Measurements from ENCODE around the gene OR10R2.
"Not testable (repeated sequence)": the region's sequence is repeated elsewhere in the genome, so short reads cannot be mapped to it uniquely, and the experiment has no call there.

Gene OR10R2, protein sequence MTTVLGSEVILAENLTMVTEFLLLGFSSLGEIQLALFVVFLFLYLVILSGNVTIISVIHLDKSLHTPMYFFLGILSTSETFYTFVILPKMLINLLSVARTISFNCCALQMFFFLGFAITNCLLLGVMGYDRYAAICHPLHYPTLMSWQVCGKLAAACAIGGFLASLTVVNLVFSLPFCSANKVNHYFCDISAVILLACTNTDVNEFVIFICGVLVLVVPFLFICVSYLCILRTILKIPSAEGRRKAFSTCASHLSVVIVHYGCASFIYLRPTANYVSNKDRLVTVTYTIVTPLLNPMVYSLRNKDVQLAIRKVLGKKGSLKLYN

DNA sequence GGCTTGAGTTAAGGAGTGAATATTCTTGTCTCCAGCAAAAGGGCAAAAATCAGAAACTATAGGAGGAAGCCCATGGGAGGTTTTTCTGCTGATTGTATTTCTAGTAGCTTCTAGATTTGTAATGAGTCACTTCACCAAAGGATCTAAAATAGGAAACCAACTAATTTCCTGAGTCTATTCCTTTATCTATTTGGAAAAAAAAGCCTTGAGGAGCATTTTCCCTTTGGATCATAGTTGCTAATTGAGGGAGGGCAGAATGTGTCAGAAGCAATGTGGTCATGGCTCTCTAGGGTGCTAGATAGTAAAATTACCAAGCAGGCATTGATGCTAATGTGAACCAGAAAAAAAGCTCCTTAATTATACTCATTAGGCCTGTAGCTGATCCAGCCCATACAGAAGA is at the start of gene OR10R2:
OR10R2 (plus strand) TSS at position 301 of the 400 bp plus-strand sequence. CDS start 106 bp downstream, outside the sequence.
- no peak for DNase-seq (ENCODE audit: low spot score)

- no peak for DNase-seq (ENCODE audit: low spot score)
Observed at GRCh38 chr1:158425027-158425426, 47.0 kb upstream of the OR10R2 start.

DNA sequence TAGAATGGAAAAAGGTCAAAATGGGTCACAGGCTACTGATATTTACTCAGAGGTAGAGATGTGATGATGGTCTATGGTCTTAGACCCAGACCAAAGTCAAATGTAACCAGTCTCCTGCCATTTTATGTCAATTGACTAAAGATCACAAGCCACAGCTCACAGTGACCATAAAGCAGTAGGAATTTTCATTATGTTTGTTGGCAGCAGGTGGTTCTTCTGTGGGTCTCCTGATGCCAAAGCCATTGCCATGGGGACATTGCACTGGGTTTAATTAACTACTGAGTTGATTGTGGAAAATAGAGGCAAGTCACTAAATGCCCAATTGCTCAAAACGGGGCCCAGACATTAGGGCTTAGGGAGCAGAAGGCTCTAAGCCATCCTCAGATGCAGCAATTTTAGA is 45.9 kb upstream of the OR10R2 start, which contains the start of gene OR10K2:
OR10K2 (minus strand) TSS at position 101 of the 400 bp plus-strand sequence. CDS start 5,371 bp downstream, outside the sequence.
- no peak for DNase-seq (ENCODE audit: low spot score)

DNA sequence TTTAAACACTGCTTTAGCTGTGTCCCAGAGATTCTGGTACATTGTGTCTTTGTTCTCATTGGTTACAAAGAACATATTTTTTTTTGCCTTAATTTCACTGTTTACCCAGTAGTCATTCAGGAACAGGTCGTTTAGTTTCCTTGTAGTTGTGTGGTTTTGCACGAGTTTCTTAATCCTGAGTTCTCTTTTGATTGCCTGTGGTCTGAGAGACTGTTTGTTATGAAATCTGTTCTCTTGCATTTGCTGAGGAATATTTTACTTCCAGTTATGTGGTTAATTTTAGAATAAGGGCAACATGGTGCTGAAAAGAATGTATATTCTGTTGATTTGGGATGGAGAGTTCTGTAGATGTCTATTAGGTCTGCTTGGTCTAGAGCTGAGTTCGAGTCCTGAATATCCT is 41.9 kb upstream of the OR10R2 start:
- DNase-seq (ENCODE audit: low spot score): not testable (repeated sequence)

DNA sequence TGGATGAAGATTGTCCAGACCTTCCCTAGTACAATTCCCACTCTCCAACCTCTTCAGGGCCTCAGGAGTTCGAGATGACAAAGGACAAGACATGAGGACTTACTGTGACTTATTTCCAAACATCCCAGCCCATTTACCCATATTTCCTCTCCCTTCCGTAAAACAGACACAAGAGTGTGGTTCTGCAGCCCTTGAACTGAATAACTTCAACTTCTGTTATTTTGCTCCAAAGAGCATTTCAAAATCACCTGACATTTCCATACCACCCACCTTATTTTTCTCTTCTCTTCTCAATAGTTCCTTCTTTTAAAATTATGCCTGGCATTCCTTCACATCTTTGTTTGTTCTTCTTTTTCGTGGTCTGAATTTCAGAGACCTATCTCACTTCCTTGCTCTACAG is 37.3 kb upstream of the OR10R2 start:
- no peak for DNase-seq (ENCODE audit: low spot score)

DNA sequence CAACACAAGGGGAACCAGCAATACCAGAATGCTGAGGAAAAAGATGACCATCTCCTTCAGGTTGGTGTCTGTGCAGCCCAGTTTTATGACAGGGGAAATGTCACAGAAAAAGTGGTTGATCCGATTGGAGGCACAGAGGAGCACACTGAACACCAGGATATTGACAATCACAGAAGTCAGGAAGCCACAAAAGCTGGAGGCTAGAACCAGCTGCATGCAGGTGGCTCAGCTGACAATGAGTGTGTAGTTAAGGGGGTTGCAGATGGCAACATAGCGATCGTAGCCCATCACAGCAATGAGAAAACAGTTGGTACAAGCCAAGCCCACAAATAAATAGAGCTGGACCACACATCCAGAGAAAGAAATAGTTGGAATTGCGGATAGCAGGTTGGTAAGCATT is 26.6 kb upstream of the OR10R2 start:
- DNase-seq (ENCODE audit: low spot score): no peak

GRCh38 chr1:158454537-158454936 is 17.5 kb upstream of the OR10R2 start:
- DNase-seq (ENCODE audit: low spot score): no peak

DNA sequence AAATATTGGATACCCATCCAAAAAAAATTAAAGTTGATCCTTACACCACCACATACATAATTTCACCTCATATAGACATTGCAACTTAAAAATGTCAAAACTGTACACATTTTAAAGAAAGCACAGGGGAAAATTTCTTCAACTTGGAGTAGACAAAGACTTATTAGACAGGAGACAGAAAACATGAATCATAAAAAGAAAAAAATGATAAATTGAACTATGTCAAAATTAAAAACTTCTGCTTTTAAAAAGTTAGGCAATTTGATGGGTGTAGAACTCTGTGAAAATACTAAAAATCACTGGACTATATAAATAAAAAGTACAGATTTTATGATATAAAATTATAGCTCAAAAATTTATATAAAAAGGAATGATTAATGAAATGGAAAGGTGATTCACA is 14.8 kb upstream of the OR10R2 start:
- no peak for DNase-seq (ENCODE audit: low spot score)

- DNase-seq (ENCODE audit: low spot score): no peak
Observed at GRCh38 chr1:158458263-158458662, 13.8 kb upstream of the OR10R2 start.

GRCh38 chr1:158461534-158461933 is 10.5 kb upstream of the OR10R2 start, which contains the start of gene OR10K1:
Gene OR10K1 (plus strand): TSS chr1:158461834. CDS start chr1:158465562, 3,728 bp downstream.
- no peak for DNase-seq (ENCODE audit: low spot score)

DNA sequence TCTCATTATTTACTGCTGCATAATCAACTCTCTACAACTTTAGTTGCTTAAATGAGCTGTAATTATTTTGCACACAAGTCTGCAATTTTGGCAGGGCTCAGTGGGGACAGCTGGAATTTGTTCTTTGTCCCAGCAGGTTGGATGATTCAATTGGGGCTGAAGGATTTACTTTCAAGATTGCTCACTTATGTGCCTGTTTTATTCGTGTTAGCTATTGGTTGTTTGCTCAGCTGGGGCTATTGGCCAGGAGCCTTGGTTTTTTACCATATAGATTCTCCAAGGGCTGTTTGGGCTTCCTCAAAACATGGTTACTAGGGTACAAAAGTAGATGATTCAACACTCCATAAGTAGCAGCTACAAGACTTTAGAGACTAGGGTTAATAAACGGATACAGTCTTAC is 13.4 kb downstream of the OR10R2 start:
- no peak for DNase-seq (ENCODE audit: low spot score)

- DNase-seq (ENCODE audit: low spot score): no peak
Observed at GRCh38 chr1:158491316-158491715, 19.3 kb downstream of the OR10R2 start.

DNA sequence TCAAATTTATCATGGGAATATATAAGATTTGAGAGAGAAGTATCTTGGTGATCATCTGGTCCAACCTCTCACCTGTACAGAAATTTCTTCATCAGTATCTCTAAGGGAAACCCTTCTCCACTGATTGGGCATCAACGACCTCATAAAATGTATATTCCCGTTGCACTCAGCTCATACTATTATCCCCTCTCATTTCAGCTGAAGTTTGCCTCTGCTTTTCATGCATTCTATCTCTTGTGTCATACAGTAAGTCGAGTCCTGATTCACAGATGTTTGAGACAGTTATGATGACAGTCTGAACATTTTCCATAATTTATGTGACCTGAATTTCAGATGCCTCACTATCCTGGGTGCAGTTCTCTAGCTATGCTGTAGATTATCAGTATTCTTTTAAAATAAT is 21.0 kb downstream of the OR10R2 start:
- DNase-seq (ENCODE audit: low spot score): no peak

DNA sequence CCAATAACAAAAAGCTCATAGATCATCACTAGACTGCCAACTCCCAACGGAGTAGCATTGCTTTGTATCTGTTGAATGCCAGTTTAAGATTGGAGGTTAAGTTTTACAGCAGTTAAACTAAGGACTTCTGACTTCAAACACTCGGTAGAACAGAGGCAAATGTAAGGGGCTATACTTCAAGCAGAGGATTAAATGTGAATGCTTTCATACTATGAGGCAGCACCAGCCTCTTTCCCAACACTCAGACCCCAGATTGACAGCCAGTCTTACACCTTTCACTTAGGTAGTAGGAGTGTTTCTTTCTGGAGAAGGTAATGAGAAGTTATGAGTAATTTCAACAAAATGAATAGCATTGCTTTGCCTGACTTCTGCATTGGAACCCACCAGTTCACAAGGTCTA is 22.8 kb downstream of the OR10R2 start:
- no peak for DNase-seq (ENCODE audit: low spot score)

DNA sequence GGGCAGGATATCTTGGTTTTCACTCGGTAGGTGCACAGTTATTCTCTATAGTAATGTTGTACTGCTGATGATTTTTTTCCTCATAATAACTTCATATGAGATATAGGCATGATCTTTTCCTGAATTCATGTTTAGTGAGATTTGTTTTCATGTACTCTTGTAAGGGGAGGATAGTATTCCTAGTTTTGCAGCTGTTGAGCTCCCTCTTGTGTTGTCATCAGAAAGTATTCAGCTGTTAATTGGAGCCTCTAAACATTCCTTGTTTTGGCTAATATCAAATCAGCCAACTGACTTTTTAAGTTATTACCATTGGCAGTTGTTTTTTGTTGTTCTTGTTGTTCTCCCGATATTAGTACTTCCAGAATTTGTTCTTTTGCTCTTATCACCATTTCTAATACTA is 24.4 kb downstream of the OR10R2 start:
- DNase-seq (ENCODE audit: low spot score): no peak

DNA sequence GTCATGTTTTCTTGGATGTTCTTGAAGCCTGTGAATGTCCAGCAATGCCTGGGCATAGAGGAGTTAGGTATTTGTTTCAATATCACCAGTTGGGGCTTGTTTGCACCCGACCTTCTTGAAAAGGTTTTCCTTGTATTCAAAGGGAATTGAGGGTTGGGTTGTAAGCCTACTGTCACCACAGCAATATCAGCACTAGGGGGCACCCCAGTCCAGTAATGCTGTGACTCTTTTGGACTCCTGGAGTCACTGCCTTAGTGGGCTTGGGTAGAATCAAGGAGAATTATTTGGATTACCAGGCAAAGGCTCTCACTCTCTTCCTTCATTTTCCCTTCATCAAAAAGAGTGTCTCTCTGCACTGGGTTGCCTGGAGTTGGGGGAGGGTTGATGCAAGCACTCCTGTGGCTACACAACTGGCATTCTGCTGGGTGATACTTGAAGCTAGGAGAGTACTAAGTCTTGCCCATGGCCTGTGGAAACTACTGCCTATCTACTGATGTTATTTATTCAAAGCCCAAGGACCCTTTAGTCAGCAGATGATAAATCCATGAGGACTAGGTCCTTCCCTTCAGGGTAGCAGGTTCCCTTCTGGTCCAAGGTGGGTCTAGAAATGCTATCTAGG is 34.5 kb downstream of the OR10R2 start:
- DNase-seq (ENCODE audit: low spot score): peak; percentile 37

- no peak for DNase-seq (ENCODE audit: low spot score)
Observed at GRCh38 chr1:158507511-158507910, 35.5 kb downstream of the OR10R2 start.

GRCh38 chr1:158509471-158510156 is 37.6 kb downstream of the OR10R2 start:
- DNase-seq (ENCODE audit: low spot score): no peak

GRCh38 chr1:158516966-158517365 is 44.9 kb downstream of the OR10R2 start:
- DNase-seq (ENCODE audit: low spot score): no peak

- no peak for DNase-seq (ENCODE audit: low spot score)
Observed at GRCh38 chr1:158520021-158520420, 48.0 kb downstream of the OR10R2 start.

DNA sequence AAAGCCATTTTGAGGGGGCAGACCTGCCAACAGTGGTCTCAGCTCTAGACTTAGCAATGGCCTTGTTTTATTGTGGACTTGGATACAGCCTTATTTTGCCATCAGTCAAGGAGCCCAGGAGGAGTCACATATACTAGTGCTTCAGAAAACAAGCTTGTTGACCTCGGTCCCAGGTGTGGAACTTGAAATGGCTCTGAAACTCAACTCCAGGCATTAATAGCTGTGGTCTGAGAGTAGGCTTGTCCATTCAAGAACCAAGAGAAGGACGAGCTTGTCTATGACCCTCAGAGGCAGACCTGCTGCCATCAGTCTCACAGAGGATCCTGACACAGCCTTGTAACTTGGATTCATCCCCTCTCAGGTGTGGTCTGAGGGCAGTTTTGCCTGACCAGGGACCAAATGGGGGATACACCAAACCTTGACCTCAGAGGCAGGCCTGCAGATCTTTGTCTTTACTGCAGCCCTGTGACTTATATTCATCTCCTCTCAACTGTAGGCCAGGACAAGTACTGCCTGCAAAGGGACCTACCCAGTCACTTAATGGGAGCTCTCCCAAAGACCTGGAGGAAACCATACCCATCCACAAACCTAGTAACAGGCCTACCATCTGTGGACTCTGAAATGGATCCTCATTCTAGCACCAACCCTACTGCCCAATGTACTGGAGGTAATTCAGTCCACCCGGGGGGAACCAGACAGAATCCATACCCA is 49.1 kb downstream of the OR10R2 start:
- no peak for DNase-seq (ENCODE audit: low spot score)

DNA sequence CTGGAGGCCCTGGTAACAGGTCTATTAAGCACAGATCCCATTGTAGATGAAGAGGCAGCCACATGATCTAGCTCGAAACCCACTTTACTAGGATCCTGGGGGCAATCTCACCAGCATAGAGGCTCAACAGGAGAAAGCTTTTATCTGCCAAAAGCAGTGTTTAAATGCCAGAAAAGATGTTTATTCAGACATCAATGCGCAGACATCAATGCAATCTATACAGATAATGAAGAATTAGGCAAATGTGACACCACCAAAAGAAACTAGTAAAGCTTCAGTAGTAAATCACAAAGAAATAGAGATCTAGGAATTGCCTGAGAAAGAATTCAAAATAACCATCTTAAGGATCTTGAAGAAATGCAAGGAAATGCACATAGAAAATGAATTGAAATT is 49.6 kb downstream of the OR10R2 start:
- DNase-seq (ENCODE audit: low spot score): no peak

Measured in activated CD4-positive, alpha-beta T cell treated with anti-CD3 and anti-CD28 coated beads, Interleukin-2, Interleukin-4, amounts not matched to agents 100 ng/mL and 50 ng/mL, durations not matched to agents 16 hours and 8 hours (primary cell).